Stimulated activated CD4-positive, alpha-beta T cell treated with anti-CD3 and anti-CD28 coated beads, Interleukin-12 subunit alpha, Interleukin-12 subunit beta, amount 100 ng/mL, for 24 hours (primary cell): Measurements from ENCODE around the gene HSPA1B.
"Not testable (repeated sequence)": the region's sequence is repeated elsewhere in the genome, so short reads cannot be mapped to it uniquely, and the experiment has no call there.

Experiments
- DNase-seq, 2 experiments: peaks; one replicate each; pipeline ENCODE4 v3.0.0-alpha.2; 2020; ENCODE audit warnings: low read depth in 2 of 2

The HSPA1B gene

DNA sequence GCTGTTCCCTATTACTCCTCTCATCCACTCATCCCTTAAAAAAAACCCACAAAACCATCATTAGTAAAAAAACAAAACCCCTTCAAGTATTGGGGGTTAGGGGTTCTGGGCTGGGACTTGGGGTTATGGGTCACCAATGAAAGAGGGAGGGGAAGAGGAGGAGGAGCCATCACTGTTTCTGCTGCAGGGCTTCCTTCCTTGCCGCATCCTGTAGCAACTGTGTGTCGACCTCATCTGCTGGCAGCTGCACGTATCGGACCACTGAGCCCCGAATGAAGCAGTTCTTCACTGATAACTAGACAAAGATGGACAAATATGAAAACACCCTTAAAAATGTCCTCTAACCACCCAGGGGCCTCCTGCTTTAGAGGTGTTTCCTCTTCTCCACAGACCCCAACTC lies 29.9 kb upstream of the HSPA1B start:
- no peak for DNase-seq

DNA sequence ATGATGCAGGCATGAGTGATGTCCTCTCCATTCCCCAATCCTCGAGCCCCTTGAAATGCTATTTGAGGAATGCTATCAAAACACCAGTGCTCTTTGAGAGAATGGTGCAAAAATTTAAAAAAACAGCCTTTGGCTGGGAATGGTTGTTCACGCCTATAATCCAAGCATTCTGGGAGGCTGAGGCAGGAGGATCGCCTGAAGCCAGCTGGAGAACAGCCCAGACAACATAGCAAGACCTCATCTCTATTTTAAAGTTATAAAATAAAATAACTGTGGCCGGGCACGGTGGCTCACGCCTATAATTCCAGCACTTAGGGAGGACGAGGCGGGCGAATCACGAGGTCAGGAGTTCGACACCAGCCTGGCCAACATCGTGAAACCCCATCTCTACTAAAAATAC lies 27.8 kb upstream of the HSPA1B start:
- no peak for DNase-seq

DNA sequence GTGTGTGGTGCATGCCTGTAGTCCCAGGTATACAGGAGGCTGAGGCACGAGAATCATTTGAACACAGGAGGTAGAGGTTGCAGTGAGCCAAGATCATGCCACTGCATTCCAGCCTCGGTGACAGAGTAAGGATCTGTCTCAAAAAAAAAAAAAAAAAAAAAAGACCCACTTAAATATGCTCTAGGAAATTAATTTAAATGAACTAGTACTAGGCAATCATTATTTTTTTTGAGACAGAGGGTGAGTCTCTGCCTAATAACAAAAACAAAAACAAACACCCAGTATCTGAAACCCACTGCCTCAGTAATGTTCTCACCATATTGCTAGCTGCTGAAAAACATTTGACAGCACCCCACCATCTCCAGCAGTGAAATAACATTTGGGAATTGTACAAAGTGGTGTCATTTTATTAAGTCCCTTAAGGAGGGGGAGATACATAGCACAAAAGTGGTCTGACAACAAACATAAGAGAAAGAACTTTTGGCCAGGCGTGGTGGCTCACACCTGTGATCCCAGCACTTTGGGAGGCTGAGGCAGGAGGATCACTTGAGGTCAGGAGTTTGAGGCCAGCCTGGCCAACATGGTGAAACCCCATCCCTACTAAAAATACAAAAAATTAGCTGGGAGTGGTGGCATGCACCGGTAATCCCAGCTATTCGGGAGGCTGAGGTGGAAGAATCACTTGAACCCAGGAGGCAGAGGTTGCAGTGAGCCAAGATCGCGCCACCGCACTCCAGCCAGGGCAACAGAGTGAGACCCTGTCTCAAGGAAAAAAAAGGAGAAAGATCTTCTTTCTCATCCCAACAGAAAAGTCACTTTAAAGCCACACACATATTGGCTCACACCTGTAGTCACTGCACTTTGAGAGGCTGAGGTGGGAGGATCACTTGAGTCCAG lies 26.3 kb upstream of the HSPA1B start:
- not testable (repeated sequence) for DNase-seq

DNA sequence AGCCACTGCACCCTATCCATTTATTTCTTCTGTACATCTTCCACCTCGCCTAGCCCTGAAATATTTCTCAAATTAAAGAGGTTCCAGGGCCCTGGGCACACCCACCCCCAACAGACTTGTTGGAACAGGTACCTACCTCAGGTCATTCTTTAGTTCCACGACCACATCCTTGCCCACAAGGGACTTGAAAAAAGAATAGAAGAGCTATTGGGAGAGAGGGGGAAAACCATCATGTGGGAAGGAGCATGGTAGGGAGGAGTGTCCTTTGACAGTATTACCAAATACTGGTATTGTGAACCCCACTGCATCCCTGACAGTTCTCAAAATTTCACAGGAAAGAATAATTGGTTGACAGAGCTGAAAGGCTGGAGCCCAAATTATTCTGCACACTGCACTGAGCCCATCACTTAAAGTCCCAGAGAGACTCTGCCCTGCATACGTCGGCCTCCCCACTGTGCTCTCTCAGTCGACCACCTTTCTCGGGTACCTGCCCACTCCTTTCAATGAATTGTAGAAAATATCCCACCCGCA lies 21.5 kb upstream of the HSPA1B start:
- no peak for DNase-seq

DNA sequence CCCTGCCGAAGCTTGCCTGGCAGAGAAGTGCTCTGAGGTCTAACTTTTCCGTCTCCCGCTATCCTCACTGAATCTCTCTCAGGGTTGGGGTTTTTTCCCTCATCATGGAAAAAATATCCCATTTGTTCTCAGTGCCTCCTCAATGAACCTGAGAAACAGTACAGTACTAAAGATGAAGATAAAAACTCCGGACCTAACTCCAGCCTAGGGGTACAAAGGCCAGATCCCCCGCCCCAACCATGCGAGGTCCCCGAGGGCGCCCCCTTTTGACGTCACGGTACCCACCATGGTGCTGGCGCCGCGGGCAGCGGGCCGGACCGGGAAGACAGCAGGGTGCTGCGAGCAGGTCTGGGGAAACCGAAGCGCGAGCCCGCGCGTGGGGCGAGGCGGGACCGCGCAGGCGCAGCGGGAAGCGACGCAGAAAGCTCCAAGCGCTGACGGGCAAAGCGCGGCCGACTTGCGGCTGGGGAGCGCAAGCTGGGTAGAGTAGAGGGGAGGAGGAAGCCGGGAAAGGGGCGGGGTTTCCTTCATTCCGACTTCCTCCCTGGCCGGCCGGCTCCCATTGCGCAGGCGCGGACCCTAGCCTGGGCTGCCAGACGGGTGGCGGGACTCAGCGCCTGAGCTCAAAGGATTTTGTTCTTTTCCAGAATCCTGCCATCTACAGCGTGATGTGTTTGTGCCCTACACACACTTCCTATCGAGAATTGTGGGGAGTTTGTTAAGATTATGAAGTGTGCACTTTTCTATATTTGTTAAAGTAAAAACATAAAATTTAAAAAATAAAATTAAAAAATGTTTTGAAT lies 20.9 kb upstream of the HSPA1B start, which contains the start of gene LSM2:
TSS of gene LSM2 (minus strand) at position 497 of the 803 bp plus-strand sequence. CDS start at position 288, 209 bp downstream.
- DNase-seq = peak; percentile 92 to 97

DNA sequence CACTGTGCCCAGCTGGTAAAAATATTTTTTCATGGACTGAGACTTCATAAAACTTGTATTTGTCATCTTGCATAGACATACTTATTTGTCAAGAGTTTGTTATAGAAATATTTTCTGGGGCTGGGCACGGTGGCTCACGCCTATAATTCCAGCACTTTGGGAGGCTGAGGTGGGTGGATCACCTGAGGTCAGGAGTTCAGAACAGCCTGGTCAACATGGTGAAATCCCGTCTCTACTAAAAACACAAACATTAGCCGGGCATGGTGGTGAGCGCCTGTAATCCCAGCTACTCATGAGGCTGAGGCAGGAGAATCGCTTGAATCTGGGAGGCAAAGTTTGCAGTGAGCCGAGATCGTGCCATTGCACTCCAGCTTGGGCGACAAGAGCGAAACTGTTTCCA lies 18.9 kb upstream of the HSPA1B start:
- not testable (repeated sequence) for DNase-seq

DNA sequence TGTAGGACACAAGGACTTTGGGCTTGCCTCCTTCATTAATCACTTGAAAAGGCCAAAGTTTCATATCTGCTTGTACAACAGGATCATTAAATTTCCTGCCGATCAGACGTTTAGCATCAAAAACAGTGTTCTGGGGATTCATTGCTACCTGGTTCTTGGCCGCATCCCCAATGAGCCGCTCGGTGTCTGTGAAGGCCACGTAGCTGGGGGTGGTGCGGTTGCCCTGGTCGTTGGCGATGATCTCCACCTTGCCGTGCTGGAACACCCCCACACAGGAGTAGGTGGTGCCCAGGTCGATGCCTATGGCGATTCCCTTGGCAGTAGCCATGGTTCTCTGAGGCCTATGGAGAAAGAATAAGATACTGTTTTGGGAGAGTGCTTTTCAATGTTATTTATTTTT lies 15.9 kb upstream of the HSPA1B start:
- DNase-seq = no peak

DNA sequence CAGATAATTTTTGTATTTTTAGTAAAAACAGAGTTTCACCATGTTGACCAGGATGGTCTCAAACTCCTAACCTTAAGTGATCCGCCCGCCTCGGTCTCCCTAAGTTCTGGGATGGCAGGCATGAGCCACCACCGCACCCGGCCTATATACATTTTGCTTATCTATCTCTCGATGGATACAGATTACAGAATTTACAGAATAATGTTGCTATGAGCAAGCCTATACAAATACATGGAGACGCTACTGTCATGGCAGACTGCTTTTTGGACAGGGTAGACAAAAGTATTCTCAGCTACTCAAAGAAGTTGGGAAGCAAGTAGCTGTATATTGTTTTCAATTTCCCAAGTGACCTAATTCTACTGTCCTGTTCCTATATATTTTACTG lies 14.1 kb upstream of the HSPA1B start:
- DNase-seq = no peak

DNA sequence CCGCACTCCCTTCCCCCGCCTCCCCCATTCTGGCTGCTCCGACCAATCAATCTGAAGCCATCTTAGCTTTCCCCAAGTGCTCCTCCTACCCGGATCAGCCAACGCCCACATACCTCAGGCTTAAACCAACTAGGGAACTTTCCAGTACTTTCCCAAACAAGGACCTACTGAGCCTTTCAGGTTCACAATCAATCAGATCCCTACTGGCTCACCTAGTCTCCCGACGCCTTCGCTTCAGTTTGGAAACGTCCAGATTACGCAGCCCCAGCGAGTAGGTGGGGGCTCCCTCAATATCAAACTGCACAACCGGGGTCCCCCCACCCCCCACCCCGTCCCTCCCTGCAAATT lies 12.9 kb upstream of the HSPA1B start:
- peak in 1 of 2 experiments; percentile 70 for DNase-seq

DNA sequence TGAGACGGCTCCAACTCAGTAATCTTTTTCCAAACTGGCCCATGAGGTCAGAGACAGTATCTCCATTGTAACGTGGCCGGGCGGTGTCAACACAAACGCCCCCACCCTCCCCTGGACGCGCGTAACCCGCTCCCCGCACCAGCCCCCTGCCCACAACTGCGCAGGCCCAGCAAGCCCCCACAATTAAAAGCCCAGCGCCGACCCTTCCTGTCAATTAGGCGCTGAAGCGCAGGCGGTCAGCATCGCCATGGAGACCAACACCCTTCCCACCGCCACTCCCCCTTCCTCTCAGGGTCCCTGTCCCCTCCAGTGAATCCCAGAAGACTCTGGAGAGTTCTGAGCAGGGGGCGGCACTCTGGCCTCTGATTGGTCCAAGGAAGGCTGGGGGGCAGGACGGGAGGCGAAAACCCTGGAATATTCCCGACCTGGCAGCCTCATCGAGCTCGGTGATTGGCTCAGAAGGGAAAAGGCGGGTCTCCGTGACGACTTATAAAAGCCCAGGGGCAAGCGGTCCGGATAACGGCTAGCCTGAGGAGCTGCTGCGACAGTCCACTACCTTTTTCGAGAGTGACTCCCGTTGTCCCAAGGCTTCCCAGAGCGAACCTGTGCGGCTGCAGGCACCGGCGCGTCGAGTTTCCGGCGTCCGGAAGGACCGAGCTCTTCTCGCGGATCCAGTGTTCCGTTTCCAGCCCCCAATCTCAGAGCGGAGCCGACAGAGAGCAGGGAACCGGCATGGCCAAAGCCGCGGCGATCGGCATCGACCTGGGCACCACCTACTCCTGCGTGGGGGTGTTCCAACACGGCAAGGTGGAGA lies 12.3 kb upstream of the HSPA1B start, which contains the start of the genes HSPA1A and HSPA1L:
TSS of gene HSPA1A (plus strand) at position 519 of the 814 bp plus-strand sequence. CDS start at position 733, 214 bp downstream.
TSS of gene HSPA1L (minus strand) at position 259 of the 814 bp plus-strand sequence. CDS start 3,311 bp downstream, outside the sequence.
- DNase-seq = peak in 1 of 2 experiments; percentile 63

DNA sequence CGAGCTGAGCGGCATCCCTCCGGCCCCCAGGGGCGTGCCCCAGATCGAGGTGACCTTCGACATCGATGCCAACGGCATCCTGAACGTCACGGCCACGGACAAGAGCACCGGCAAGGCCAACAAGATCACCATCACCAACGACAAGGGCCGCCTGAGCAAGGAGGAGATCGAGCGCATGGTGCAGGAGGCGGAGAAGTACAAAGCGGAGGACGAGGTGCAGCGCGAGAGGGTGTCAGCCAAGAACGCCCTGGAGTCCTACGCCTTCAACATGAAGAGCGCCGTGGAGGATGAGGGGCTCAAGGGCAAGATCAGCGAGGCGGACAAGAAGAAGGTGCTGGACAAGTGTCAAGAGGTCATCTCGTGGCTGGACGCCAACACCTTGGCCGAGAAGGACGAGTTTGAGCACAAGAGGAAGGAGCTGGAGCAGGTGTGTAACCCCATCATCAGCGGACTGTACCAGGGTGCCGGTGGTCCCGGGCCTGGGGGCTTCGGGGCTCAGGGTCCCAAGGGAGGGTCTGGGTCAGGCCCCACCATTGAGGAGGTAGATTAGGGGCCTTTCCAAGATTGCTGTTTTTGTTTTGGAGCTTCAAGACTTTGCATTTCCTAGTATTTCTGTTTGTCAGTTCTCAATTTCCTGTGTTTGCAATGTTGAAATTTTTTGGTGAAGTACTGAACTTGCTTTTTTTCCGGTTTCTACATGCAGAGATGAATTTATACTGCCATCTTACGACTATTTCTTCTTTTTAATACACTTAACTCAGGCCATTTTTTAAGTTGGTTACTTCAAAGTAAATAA lies 10.2 kb upstream of the HSPA1B start:
- DNase-seq = not testable (repeated sequence)

DNA sequence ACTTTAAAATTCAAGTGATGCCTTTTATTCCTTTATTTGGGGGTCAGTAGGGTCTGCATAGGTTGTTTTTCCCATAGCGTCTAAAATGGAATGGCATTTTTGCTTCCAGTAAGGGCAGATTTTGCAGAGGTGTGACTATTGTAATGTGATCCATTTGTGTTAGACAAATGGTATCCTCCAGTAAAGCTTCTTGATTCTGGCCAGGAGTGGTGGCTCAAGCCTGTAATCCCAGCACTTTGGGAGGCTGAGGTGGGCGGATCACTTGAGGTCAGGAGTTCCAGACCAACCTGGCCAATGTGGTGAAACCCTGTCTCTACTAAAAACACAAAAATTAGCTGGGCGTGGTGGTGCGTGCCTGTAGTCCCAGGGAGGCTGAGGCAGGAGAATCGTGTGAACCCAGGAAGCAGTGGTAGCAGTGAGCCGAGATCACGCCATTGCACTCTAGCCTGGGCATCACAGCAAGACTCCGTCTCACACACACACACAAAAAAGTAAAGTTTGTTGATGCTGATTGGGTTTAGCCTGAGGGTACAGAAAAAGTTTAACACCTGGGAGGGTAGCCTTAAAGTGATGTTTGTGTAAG lies 9.5 kb upstream of the HSPA1B start:
- DNase-seq = not testable (repeated sequence)

DNA sequence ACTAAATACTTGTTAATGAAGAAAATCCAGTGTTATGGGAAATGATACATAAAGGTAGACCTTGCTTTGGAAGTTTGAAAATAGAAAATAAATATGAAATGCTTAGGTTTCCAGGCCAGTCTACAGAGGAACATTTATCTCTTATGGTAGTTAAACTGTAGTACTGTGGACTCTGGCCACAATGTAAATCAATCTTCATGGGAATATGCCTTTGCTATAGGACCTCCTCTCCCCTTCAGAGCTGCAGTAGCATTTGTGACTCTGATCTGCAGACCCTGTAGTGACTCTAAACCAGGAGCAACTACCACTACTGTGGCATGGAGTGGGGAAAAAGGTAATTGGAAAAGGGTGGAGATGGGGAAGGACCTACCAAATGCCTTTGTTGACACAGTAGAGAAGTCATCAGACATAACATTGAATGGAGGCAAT lies 7.7 kb upstream of the HSPA1B start:
- DNase-seq = no peak

DNA sequence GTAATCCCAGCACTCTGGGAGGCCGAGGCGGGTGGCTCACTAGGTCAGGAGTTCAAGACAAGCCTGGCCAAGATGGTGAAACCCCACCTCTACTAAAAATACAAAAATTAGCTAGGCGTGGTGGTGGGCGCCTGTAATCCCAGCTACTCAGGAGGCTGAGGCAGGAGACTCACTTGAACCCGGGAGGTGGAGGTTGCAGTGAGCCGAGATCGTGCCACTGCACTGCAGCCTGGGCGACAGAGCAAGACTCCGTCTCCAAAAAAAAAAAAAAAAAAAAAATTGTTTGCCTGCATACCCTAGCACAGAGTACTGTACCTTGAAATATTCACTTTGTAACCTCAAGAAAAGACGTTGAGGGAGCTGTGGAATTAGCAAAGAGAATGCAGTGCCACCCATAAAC lies 7.1 kb upstream of the HSPA1B start:
- not testable (repeated sequence) for DNase-seq

DNA sequence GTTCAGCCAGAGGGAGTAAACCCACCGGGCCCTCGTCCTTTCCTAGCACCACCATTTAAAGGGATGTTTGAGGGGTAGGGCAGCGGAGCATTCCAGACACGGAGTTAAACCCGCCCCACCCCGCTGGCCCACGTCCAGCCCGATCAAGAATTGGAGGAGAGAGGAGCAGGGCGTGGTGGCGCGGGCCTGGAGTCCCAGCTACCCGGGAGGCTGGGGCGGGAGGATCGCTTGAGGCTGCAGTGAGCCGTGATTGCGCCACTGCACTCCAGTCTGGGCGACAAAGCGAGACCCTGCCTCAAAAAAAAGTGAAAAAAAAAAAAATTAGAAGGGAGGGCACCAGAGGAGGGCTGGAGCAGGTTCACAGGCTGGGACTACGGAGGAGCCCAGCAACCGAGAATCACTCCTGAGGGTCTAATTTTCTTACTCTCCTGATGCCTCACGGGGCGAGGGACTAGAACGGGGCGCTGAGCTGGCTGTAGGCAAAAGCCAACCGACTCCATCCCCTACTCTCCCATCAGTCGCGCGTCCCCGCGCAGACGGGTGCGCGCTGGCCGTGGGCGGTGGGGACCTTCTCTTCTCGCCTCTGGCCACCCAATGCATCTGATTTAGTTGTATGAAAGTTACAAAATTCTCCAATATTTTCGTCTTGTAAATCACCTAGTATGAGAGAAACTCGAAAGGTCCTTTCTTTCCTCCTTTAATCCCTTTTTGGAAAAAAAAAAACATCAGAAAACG lies 6.1 kb upstream of the HSPA1B start:
- DNase-seq = peak in 1 of 2 experiments; percentile 72

DNA sequence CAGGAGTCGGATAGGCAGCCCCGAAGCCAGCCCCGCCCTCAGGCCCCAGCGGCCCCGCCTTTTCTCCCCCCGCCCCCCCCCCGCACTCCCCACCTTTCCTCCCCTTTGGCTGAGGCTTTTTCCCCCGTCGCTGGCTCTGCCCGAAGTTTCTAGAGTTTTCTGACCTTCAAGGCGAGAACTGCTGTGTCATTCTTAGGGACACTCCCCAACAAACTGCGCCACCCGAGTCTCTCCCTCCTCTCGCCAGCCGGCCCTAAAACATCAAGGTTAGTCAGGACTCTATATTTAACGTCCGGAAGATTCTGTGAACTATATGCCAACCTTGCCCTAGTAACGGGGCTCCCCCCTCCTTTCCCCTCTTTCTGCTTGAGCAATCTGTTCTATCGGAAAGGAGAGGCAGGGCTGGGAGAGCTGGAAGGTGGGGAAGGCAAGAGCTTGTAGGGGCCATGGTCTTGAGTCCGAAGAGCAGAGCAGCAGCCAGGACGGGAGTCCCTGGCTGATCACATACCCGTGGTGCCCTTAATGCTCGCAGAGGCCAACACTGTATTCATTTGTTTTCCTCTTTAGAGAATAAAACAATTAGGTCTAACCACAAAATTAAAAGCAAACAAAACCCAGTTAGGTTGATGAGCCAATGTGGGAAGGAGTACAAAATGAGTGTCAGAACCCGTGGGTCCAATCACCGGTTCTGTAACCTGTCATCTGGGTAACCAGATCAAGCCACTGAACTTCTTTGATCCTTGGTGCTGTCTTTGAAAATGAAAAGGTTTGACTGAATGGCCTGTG lies 5.3 kb upstream of the HSPA1B start:
- peak in 1 of 2 experiments; percentile 50 for DNase-seq

DNA sequence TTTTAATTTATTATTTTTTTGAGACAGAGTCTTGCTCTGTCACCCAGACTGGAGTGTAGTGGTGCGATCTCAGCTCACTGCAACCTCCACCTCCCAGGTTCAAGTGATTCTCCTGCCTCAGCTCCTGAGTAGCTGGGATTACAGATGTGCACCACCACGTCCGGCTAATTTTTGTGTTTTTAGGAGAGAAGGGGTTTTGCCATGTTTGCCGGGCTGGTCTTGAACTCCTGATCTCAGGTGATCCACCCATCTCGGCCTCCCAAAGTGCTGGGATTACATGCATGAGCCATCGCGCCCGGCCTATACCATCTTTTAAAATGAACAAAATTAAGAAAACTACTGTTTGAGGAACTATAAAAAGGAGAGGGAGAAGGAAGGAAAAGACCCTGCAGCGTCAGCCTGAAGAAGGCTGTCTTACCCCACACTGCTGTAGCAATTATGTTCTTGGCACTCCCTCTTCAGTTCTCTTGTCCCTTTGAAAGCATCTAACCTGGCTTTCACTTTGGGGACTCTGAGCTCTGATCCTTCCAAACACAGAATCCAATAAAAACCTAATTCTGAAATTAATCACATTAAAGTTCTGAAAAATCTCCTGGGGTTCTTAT lies 3.8 kb upstream of the HSPA1B start:
- not testable (repeated sequence) for DNase-seq

DNA sequence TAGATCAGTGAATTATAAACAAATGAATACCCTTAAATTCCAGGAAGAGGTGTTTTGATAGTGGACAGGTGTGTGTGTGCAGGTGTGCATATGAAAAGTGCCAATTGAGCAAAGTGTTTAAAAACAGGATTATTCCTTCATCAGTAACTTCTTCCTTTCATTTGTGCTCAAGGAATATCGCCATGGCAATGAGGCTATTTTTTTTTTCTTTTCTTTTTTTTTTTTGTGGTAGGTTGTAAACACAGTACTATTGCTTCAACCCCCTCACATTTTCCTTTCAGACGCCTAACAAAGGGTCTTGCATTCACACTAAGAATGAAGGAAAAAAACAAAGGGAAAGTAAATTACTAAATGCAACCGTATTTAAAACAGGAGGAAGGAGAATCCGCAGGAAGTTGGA lies 2.0 kb upstream of the HSPA1B start:
- DNase-seq = no peak
